ENCODE measurements around the gene ATP1A2. TPM values are rescaled to one million over a fixed set of nuclear protein-coding genes. Genes with fewer than 3 reads are reported as not detected.

The ATP1A2 gene
- total and polyA plus RNA-seq, 12 donors: 0.47 to 4.5 (median 1.5) TPM

DNA sequence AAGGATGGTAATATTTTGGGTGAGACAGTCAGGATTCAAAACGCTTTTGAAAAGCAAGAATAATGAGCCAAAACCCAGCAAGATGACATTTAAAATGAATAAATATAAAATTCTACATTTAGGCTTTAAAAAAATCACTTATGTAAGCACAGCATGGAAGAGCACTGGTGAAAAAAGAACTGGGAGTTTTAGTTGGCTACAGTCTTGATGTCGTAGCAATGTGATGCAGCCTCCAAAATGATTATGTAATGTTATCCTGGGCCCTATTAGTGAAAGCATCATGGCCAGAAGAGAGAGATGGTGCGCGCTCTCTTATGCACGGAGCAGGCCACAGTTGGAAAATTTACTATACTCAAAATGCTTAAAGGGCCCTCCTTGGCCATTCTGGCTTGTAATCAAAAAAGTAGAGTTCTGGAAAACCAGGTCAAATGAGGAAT is 29.1 kb upstream of the ATP1A2 start:
- 74 to 83% (median 81%) methylated on average over 5 of the region's 5 CpGs for whole genome bisulfite sequencing, 4 donors
- H3K9me3 ChIP-seq (replicated peaks in 1 of 3): no peaks in the 10 kb centered on the region
- no peak overlapping the region for H3K4me3 ChIP-seq
- H3K27ac ChIP-seq: no peak overlapping the region
- peaks cover 18% of the 10 kb centered on the region for H3K27me3 ChIP-seq
- intact Hi-C loops (cut with DNase I): no loop called here
- no peak for TF ChIP-seq POLR2A (IDR thresholded peaks at IDR 0.05)
- TF ChIP-seq CTCF (IDR thresholded peaks at IDR 0.05): no peak
- no peak for DNase-seq
- peaks cover 0 to 4% of the 10 kb centered on the region in 2 donors for H3K4me1 ChIP-seq (replicated peaks in 1 of 2)
- no peaks in the 10 kb centered on the region for H3K36me3 ChIP-seq (replicated peaks in 1 of 2)

GRCh38 chr1:160087118-160087662 is 28.4 kb upstream of the ATP1A2 start:
- WGBS, 4 donors: 88 to 93% (median 93%) methylated on average over 7 to 12 of the region's 12 CpGs

GRCh38 chr1:160089883-160090282 is 25.7 kb upstream of the ATP1A2 start:
- H3K4me1 ChIP-seq (replicated peaks in 1 of 2): no peaks in the 10 kb centered on the region
- no peak overlapping the region for H3K4me3 ChIP-seq
- peaks cover 0 to 18% of the 10 kb centered on the region in 2 donors for H3K36me3 ChIP-seq (replicated peaks in 1 of 2)
- WGBS, 4 donors: 76 to 90% (median 87%) methylated on average over 2 to 3 of the region's 3 CpGs
- no peaks in the 10 kb centered on the region for H3K9me3 ChIP-seq (replicated peaks in 1 of 3)
- H3K27me3 ChIP-seq: no peaks in the 10 kb centered on the region
- no peak overlapping the region for H3K27ac ChIP-seq
- DNase-seq: no peak
- TF ChIP-seq POLR2A (IDR thresholded peaks at IDR 0.05) (no peak), CTCF (IDR thresholded peaks at IDR 0.05) (no peak)
- intact Hi-C loops (cut with DNase I): loop anchor here (5.0 to 10.0 kb wide), 2 partner anchors 145 to 282 kb away; partner anchors contain the start of gene IGSF9 (in 1 of the 2)

More at GRCh38 chr1:160087118-160087662, 28.4 kb upstream of the ATP1A2 start:
- Histone ChIP-seq H3K9me3 (replicated peaks in 1 of 3) (no peaks in the 10 kb centered on the region), H3K36me3 (replicated peaks in 1 of 2) (peaks cover 0 to 7% of the 10 kb centered on the region in 2 donors), H3K4me1 (replicated peaks in 1 of 2) (peaks cover 0 to 4% of the 10 kb centered on the region in 2 donors), H3K27ac (no peak overlapping the region), H3K27me3 (peaks cover 12% of the 10 kb centered on the region), H3K4me3 (no peak overlapping the region)
- intact Hi-C loops (cut with DNase I): no loop called here
- no peak for TF ChIP-seq CTCF (IDR thresholded peaks at IDR 0.05)
- TF ChIP-seq POLR2A (IDR thresholded peaks at IDR 0.05): no peak
- no peak for DNase-seq

GRCh38 chr1:160090760-160091159 is 24.8 kb upstream of the ATP1A2 start:
- H3K27me3 ChIP-seq: no peaks in the 10 kb centered on the region
- peaks cover 0 to 18% of the 10 kb centered on the region in 2 donors for H3K36me3 ChIP-seq (replicated peaks in 1 of 2)
- no peak for DNase-seq
- WGBS, 4 donors: 92 to 96% (median 95%) methylated on average over 4 of the region's 4 CpGs
- TF ChIP-seq CTCF (IDR thresholded peaks at IDR 0.05) (no peak), POLR2A (IDR thresholded peaks at IDR 0.05) (no peak)
- no peak overlapping the region for H3K4me3 ChIP-seq
- H3K27ac ChIP-seq: no peak overlapping the region
- intact Hi-C loops (cut with DNase I): loop anchor here (5.0 to 10.0 kb wide), 2 partner anchors 146 to 282 kb away; partner anchors contain the start of gene IGSF9 (in 1 of the 2)
- H3K4me1 ChIP-seq (replicated peaks in 1 of 2): no peaks in the 10 kb centered on the region
- no peaks in the 10 kb centered on the region for H3K9me3 ChIP-seq (replicated peaks in 1 of 3)
